OCI-LY7 (cell line): ENCODE measurements around the gene WDR44. TPM values are rescaled to one million over a fixed set of nuclear protein-coding genes. Genes with fewer than 3 reads are reported as not detected.

Experiments used
- BruUV-seq: library from RNA; stranded (reverse); fragments of 400-500 nt; replicated peaks from 2 replicates; lab custom pipeline; 2021; lab: Mats Ljungman, UMichigan
- CTCF ChIA-PET: fragments of 300-600 bp; sonication (Branson Sonifier 250); formaldehyde crosslinking; loops from one replicate; lab custom pipeline; 2022; ENCODE audit warnings: antibody characterized with exemption; ENCODE audit not compliant: unreplicated experiment; lab: Charles Lee
- POLR2A ChIA-PET: fragments of 300-600 bp; sonication (Branson Sonifier 250); formaldehyde crosslinking; loops from one replicate; lab custom pipeline; 2022; ENCODE audit warnings: antibody characterized with exemption; lab: Charles Lee
- DNase-seq: peaks from one replicate; pipeline ENCODE4 v3.0.0-alpha.2; 2015; ENCODE audit warnings: low spot score
- H2AFZ ChIP-seq: fragments of 200-600 bp; sonication (generic), shearing (Covaris generic); 2 replicates; pipeline ENCODE4 v1.6.1; 2014; ENCODE audit warnings: mild to moderate bottlenecking, antibody characterized with exemption, low read length, moderate library complexity
- H3K27ac ChIP-seq: fragments of 200-600 bp; sonication (generic); 2 replicates; pipeline ENCODE4 v1.5.1; 2014; ENCODE audit warnings: mixed run types, low read depth, mild to moderate bottlenecking, moderate library complexity, low read length, inconsistent platforms; ENCODE audit not compliant: poor library complexity, severe bottlenecking
- H3K36me3 ChIP-seq: fragments of 200-600 bp; sonication (generic); 2 replicates; pipeline ENCODE4 v1.6.1; 2014; ENCODE audit warnings: mild to moderate bottlenecking, antibody characterized with exemption, low read length, moderate library complexity, mixed read lengths; ENCODE audit not compliant: insufficient read depth
- H3K4me1 ChIP-seq: fragments of 200-600 bp; sonication (generic); 2 replicates; pipeline ENCODE4 v1.5.1; 2014; ENCODE audit warnings: mild to moderate bottlenecking, low read length; ENCODE audit not compliant: insufficient read depth, poor library complexity, severe bottlenecking
- H3K4me2 ChIP-seq: fragments of 200-600 bp; sonication (generic); 2 replicates; pipeline ENCODE4 v1.6.1; 2014; ENCODE audit warnings: mild to moderate bottlenecking, low read length
- H3K4me3 ChIP-seq: fragments of 200-600 bp; sonication (generic); 2 replicates; pipeline ENCODE4 v1.5.1; 2014; ENCODE audit warnings: mild to moderate bottlenecking, low read depth, low read length; ENCODE audit not compliant: poor library complexity, severe bottlenecking
- H3K79me2 ChIP-seq: fragments of 200-600 bp; sonication (generic); 2 replicates; pipeline ENCODE4 v1.6.1; 2016; ENCODE audit warnings: low read depth, mild to moderate bottlenecking, low read length, moderate library complexity, mixed read lengths; ENCODE audit not compliant: insufficient read depth
- H3K9me2 ChIP-seq: fragments of 200-600 bp; sonication (generic); 2 replicates; pipeline ENCODE4 v1.6.1; 2016; ENCODE audit warnings: mild to moderate bottlenecking, low read length, mixed read lengths; ENCODE audit not compliant: insufficient read depth
- H3K9me3 ChIP-seq: fragments of 200-600 bp; sonication (generic); 2 replicates; pipeline ENCODE4 v1.6.1; 2014; ENCODE audit warnings: mild to moderate bottlenecking, mixed run types, low read length, mixed read lengths
- H4K20me1 ChIP-seq: fragments of 200-600 bp; sonication (generic); 2 replicates; pipeline ENCODE4 v1.6.1; 2014; ENCODE audit warnings: mild to moderate bottlenecking, antibody characterized with exemption, low read length, moderate library complexity, mixed read lengths; ENCODE audit not compliant: insufficient read depth
- EZH2phosphoT487 ChIP-seq: fragments of 200-600 bp; sonication (generic); IDR thresholded peaks from 2 replicates; pipeline ENCODE4 v1.6.1; 2018; ENCODE audit warnings: low read depth, borderline replicate concordance, mild to moderate bottlenecking, mixed run types, antibody characterized with exemption, low read length, moderate library complexity, mixed read lengths
- intact Hi-C: fragments of 100-400 bp; cut with micrococcal nuclease; formaldehyde crosslinking; loops from one replicate; pipeline ENCODE4 v1.10.0; 2022; ENCODE audit not compliant: unreplicated experiment
- total RNA-seq, 2 experiments: library from RNA; depleted of rRNA in 1 of 2; stranded (reverse); fragments of >200 nt in 1 of 2; shearing (Covaris generic) in 1 of 2; gene quantifications; 2 replicates each; pipeline ENCODE4 v1.2.3, GENCODE V29; 2014 to 2022
- TF ChIP-seq, protein P1 (sequence below): fragments of 200-600 bp; sonication (generic); conservative IDR thresholded peaks from 2 replicates; pipeline ENCODE4 v1.5.1; 2014; ENCODE audit warnings: mild to moderate bottlenecking, antibody characterized with exemption, low read length, moderate library complexity, mixed read lengths

WDR44 gene
- total RNA-seq, 2 experiments from 2014 or later, result 9.3 to 9.9 TPM

DNA sequence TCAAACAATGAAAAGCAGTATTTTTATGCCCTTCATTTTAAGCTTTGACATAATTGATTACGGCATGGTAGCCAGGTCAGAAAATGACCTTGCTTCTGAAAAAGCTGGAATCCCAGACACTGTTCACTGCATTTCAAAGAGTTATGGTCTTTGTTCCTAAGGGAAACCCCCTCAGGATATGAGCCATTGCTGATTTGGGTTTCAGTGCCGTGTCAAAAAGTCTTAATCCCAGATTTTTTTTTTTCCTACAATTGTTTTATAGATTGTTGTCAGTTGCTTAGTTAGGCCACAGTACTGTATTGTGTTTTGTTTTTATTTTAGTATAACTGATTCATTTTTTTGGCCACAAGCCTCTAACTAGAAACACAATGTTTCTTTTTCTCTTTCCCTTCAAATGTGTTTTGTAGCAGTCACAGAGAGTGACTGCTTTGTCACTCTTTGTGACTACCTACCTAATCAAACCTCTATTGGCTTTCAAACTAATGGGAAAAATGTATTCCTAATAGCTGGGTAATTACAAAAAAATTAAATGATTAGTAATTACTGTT is 10.3 kb downstream of the WDR44 start:
- POLR2A ChIA-PET, result interaction anchor here (0.7 to 1.1 kb wide), 2 partner anchors 8 to 1088 kb away, joined by 3 to 4 read pairs; no protein-coding TSS in a partner anchor
- H3K4me1 ChIP-seq, result peaks cover 13% of the 10 kb centered on the region
- peaks cover 15% of the 10 kb centered on the region; the same call in 1 of the 2 replicates for H3K79me2 ChIP-seq
- no peak overlapping the region for H3K4me3 ChIP-seq
- no peak for DNase-seq
- no peak for TF ChIP-seq EZH2phosphoT487
- TF ChIP-seq, protein P1, sequence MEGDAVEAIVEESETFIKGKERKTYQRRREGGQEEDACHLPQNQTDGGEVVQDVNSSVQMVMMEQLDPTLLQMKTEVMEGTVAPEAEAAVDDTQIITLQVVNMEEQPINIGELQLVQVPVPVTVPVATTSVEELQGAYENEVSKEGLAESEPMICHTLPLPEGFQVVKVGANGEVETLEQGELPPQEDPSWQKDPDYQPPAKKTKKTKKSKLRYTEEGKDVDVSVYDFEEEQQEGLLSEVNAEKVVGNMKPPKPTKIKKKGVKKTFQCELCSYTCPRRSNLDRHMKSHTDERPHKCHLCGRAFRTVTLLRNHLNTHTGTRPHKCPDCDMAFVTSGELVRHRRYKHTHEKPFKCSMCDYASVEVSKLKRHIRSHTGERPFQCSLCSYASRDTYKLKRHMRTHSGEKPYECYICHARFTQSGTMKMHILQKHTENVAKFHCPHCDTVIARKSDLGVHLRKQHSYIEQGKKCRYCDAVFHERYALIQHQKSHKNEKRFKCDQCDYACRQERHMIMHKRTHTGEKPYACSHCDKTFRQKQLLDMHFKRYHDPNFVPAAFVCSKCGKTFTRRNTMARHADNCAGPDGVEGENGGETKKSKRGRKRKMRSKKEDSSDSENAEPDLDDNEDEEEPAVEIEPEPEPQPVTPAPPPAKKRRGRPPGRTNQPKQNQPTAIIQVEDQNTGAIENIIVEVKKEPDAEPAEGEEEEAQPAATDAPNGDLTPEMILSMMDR, result no peak
- no peaks in the 10 kb centered on the region for H4K20me1 ChIP-seq
- CTCF ChIA-PET, result no interaction called here
- no peak overlapping the region for H2AFZ ChIP-seq
- H3K36me3 ChIP-seq, result no peaks in the 10 kb centered on the region
- intact Hi-C loops, result no loop called here
- H3K27ac ChIP-seq, result no peak overlapping the region
- BruUV-seq, result no TSS peak
- no peaks in the 10 kb centered on the region for H3K9me3 ChIP-seq
- H3K4me2 ChIP-seq, result no peak overlapping the region
- no peaks in the 10 kb centered on the region for H3K9me2 ChIP-seq

DNA sequence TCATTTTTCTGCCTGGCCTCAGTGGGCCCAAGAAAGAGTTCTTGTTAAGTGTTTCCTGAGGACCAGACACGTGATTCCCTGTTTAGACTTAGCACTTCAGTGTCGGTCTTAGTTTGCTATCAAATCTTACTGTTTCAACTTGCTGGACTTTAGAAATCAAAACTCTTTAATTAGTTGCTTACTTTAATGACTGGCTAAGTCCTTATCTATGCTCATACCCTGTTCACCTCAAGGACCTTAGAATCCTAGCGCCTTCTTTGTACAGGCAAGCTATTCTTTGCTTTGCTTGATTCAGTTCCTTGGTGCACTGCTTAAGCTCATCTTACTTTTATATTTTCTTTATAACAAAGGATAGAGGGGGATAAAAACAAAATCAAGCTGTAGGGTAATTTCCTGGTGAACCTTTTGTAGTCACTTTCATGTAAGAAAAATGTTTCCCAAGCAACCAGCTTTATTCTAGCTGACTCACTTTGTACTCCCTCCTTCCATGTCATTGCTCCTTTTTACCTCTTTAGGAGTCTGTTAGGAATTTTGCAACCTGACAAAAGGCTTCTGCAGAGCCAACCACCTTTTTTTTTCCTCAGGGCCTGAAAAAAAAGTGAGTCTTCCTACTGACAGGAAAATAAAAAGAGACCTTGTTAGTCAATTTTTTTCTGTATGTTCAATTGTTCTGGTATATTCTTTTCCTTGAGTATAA is 14.7 kb downstream of the WDR44 start:
- no peak for TF ChIP-seq EZH2phosphoT487
- TF ChIP-seq, protein P1, result no peak
- intact Hi-C loops, result no loop called here
- Histone ChIP-seq H3K4me1 (no peaks in the 10 kb centered on the region), H3K9me3 (no peaks in the 10 kb centered on the region), H3K27ac (no peak overlapping the region), H2AFZ (no peak overlapping the region), H3K36me3 (no peaks in the 10 kb centered on the region), H3K4me3 (no peak overlapping the region), H4K20me1 (no peaks in the 10 kb centered on the region), H3K79me2 (peaks cover 5% of the 10 kb centered on the region; the same call in 1 of the 2 replicates), H3K4me2 (no peak overlapping the region), H3K9me2 (no peaks in the 10 kb centered on the region)
- POLR2A ChIA-PET, result interaction anchor here (0.6 kb wide), 1 partner anchor 11 kb away, joined by 3 read pairs; no protein-coding TSS in a partner anchor
- CTCF ChIA-PET, result no interaction called here
- no TSS peak for BruUV-seq
- DNase-seq, result no peak

DNA sequence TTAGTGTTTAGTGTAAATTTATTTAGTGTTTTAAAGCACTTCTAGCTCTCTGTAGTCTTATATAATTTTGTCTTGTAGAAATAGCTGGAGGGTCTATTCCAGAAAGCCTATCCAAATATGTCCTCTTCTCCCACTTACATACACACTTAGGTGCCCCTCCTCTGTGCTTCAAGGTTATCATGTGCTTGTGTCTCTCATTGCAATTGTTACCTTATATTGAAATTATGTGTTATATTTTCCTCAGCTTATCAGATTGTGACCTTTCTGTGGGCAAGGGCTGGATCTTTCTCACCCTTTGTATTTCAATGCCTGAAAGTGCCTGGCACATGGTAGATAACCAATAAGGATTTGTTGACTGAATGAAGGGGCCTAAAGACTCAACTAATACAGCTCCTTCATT is 18.4 kb downstream of the WDR44 start:
- no peaks in the 10 kb centered on the region for H3K9me3 ChIP-seq
- TF ChIP-seq, protein P1, result no peak
- TF ChIP-seq EZH2phosphoT487, result no peak
- intact Hi-C loops, result no loop called here

More for the DNA sequence above, 18.4 kb downstream of the WDR44 start:
- no peaks in the 10 kb centered on the region for H3K36me3 ChIP-seq
- no TSS peak for BruUV-seq
- ChIA-PET CTCF (no interaction called here), POLR2A (interaction anchor here (1.0 to 1.4 kb wide), 3 partner anchors 10 to 16 kb away, joined by 4 to 5 read pairs (median 4); no protein-coding TSS in a partner anchor)
- no peak overlapping the region for H3K27ac ChIP-seq
- no peak overlapping the region for H2AFZ ChIP-seq
- H3K4me1 ChIP-seq, result no peaks in the 10 kb centered on the region
- peaks cover 5% of the 10 kb centered on the region; the same call in 1 of the 2 replicates for H3K79me2 ChIP-seq
- H3K9me2 ChIP-seq, result no peaks in the 10 kb centered on the region
- H3K4me3 ChIP-seq, result no peak overlapping the region
- H4K20me1 ChIP-seq, result no peaks in the 10 kb centered on the region
- no peak overlapping the region for H3K4me2 ChIP-seq
- DNase-seq, result no peak
